IPS DF 19.7 (cell line): ENCODE data around the gene SORCS1.

Experiments used
- DNase-seq: peaks from one replicate; pipeline ENCODE4 v3.0.0-alpha.2; 2013; ENCODE audit warnings: low read depth, low spot score

Gene SORCS1

GRCh38 chr10:107104026-107104652 lies 60.4 kb downstream of the SORCS1 start:
- DNase-seq, result no peak

- no peak for DNase-seq
These were observed 61.1 kb downstream of the SORCS1 start for GRCh38 chr10:107103174-107104025.

GRCh38 chr10:107098326-107098725 lies 66.2 kb downstream of the SORCS1 start:
- no peak for DNase-seq

GRCh38 chr10:107094824-107095522 lies 69.5 kb downstream of the SORCS1 start:
- DNase-seq, result no peak

GRCh38 chr10:107092321-107092720 lies 72.2 kb downstream of the SORCS1 start:
- DNase-seq, result no peak

- DNase-seq, result no peak
These were observed 73.4 kb downstream of the SORCS1 start for GRCh38 chr10:107091126-107091525.

GRCh38 chr10:107085665-107086525 lies 78.6 kb downstream of the SORCS1 start:
- no peak for DNase-seq

GRCh38 chr10:107083388-107084009 lies 81.0 kb downstream of the SORCS1 start:
- no peak for DNase-seq

GRCh38 chr10:107081644-107082043 lies 82.9 kb downstream of the SORCS1 start:
- DNase-seq, result no peak

- DNase-seq, result no peak
These were observed 89.4 kb downstream of the SORCS1 start for GRCh38 chr10:107075117-107075516.

GRCh38 chr10:107072786-107073185 lies 91.7 kb downstream of the SORCS1 start:
- no peak for DNase-seq

- DNase-seq, result no peak
These were observed 92.5 kb downstream of the SORCS1 start for GRCh38 chr10:107072028-107072427.

- no peak for DNase-seq
These were observed 93.2 kb downstream of the SORCS1 start for GRCh38 chr10:107071301-107071700.

- no peak for DNase-seq
These were observed 96.7 kb downstream of the SORCS1 start for GRCh38 chr10:107067843-107068242.

- no peak for DNase-seq
These were observed 100.4 kb downstream of the SORCS1 start for GRCh38 chr10:107064075-107064474.

GRCh38 chr10:107059872-107060271 lies 104.6 kb downstream of the SORCS1 start:
- no peak for DNase-seq

GRCh38 chr10:107059068-107059804 lies 105.3 kb downstream of the SORCS1 start:
- no peak for DNase-seq

GRCh38 chr10:107058331-107058730 lies 106.2 kb downstream of the SORCS1 start:
- no peak for DNase-seq

GRCh38 chr10:107056182-107056581 lies 108.3 kb downstream of the SORCS1 start:
- no peak for DNase-seq

- DNase-seq, result no peak
These were observed 109.9 kb downstream of the SORCS1 start for GRCh38 chr10:107054469-107055156.
